Measurements from ENCODE around the gene IMP3. TPM values are rescaled to one million over a fixed set of nuclear protein-coding genes. Genes with fewer than 3 reads are reported as not detected.
"Not testable (repeated sequence)": the region's sequence is repeated elsewhere in the genome, so short reads cannot be mapped to it uniquely, and the experiment has no call there.

The IMP3 gene
- total RNA-seq, 1 experiment from 2014 or later: 84.5 TPM

GRCh38 chr15:75682181-75683135 is 42.4 kb upstream of the IMP3 start:
- TF ChIP-seq CTCF (conservative IDR thresholded peaks at IDR 0.05; ENCODE audit: low read depth, low read length) (no peak), EZH2 (IDR thresholded peaks at IDR 0.05; ENCODE audit: borderline replicate concordance, low read depth, low read length, poor library complexity, severe bottlenecking) (no peak)
- Histone ChIP-seq H3K9me3 (ENCODE audit: low read depth, low read length, poor library complexity, severe bottlenecking) (no peaks in the 10 kb centered on the region), H3K27me3 (replicated peaks; ENCODE audit: insufficient read depth, low read depth, low read length, poor library complexity) (no peaks in the 10 kb centered on the region), H3K4me3 (ENCODE audit: low read depth, low read length, poor library complexity, severe bottlenecking) (no peak overlapping the region), H3K27ac (ENCODE audit: low read depth, low read length, poor library complexity, severe bottlenecking) (no peak overlapping the region), H3K36me3 (ENCODE audit: insufficient read depth, low read length, poor library complexity, severe bottlenecking) (no peaks in the 10 kb centered on the region), H3K4me1 (ENCODE audit: insufficient read depth, low read length, poor library complexity, severe bottlenecking) (no peaks in the 10 kb centered on the region)
- ChIA-PET CTCF (interaction anchor here (1.0 kb wide), 1 partner anchor 315 kb away, joined by 4 read pairs; the partner anchor contains the start of gene MAN2C1), POLR2A (ENCODE audit: low non-redundant PET) (no interaction called here)
- intact Hi-C loops (cut with micrococcal nuclease; ENCODE audit: unreplicated experiment): loop anchor here (1.0 kb wide), 2 partner anchors 314 to 653 kb away; partner anchors contain the start of gene MAN2C1
- BruUV-seq (replicated peaks): no TSS peak
- no peak for DNase-seq (ENCODE audit: low spot score)

- Histone ChIP-seq H3K27ac (ENCODE audit: low read depth, low read length, poor library complexity, severe bottlenecking) (no peak overlapping the region), H3K4me1 (ENCODE audit: insufficient read depth, low read length, poor library complexity, severe bottlenecking) (no peaks in the 10 kb centered on the region), H3K36me3 (ENCODE audit: insufficient read depth, low read length, poor library complexity, severe bottlenecking) (no peaks in the 10 kb centered on the region), H3K27me3 (replicated peaks; ENCODE audit: insufficient read depth, low read depth, low read length, poor library complexity) (no peaks in the 10 kb centered on the region), H3K9me3 (ENCODE audit: low read depth, low read length, poor library complexity, severe bottlenecking) (no peaks in the 10 kb centered on the region), H3K4me3 (ENCODE audit: low read depth, low read length, poor library complexity, severe bottlenecking) (no peak overlapping the region)
- ChIA-PET POLR2A (ENCODE audit: low non-redundant PET) (no interaction called here), CTCF (interaction anchor here (0.7 kb wide), 2 partner anchors 312 to 432 kb away, joined by 3 to 19 read pairs; no protein-coding TSS in a partner anchor)
- DNase-seq (ENCODE audit: low spot score): no peak
- intact Hi-C loops (cut with micrococcal nuclease; ENCODE audit: unreplicated experiment): no loop called here
- TF ChIP-seq CTCF (conservative IDR thresholded peaks at IDR 0.05; ENCODE audit: low read depth, low read length) (no peak), EZH2 (IDR thresholded peaks at IDR 0.05; ENCODE audit: borderline replicate concordance, low read depth, low read length, poor library complexity, severe bottlenecking) (no peak)
- no TSS peak for BruUV-seq (replicated peaks)
These were observed 40.2 kb upstream of the IMP3 start for GRCh38 chr15:75680007-75680789.

- BruUV-seq (replicated peaks); H3K27ac ChIP-seq (ENCODE audit: low read depth, low read length, poor library complexity, severe bottlenecking); H3K27me3 ChIP-seq (replicated peaks; ENCODE audit: insufficient read depth, low read depth, low read length, poor library complexity); POLR2A ChIA-PET (ENCODE audit: low non-redundant PET); H3K36me3 ChIP-seq (ENCODE audit: insufficient read depth, low read length, poor library complexity, severe bottlenecking); H3K4me1 ChIP-seq (ENCODE audit: insufficient read depth, low read length, poor library complexity, severe bottlenecking); CTCF ChIA-PET; H3K9me3 ChIP-seq (ENCODE audit: low read depth, low read length, poor library complexity, severe bottlenecking); DNase-seq (ENCODE audit: low spot score); intact Hi-C loops (cut with micrococcal nuclease; ENCODE audit: unreplicated experiment); H3K4me3 ChIP-seq (ENCODE audit: low read depth, low read length, poor library complexity, severe bottlenecking): not testable (repeated sequence)
These were observed 38.3 kb upstream of the IMP3 start for GRCh38 chr15:75678324-75678690.
